Upper lobe of right lung (tissue), 1 donor: Measurements from ENCODE around the gene EFNA5. TPM values are rescaled to one million over a fixed set of nuclear protein-coding genes. Genes with fewer than 3 reads are reported as not detected.

Experiments used
- ATAC-seq: fragments of 200-7000 bp; cut with Tn5 transposase; one replicate; pipeline ENCODE4 v1.9.1; 2020; ENCODE audit warnings: mild to moderate bottlenecking, moderate library complexity
- DNase-seq: peaks from one replicate; pipeline ENCODE4 v3.0.0-alpha.2; 2020
- H3K27ac ChIP-seq: fragments of 200-600 bp; one replicate; pipeline ENCODE4 v1.8.0; 2022
- H3K27me3 ChIP-seq: fragments of 200-600 bp; one replicate; pipeline ENCODE4 v1.8.0; 2022; ENCODE audit warnings: mild to moderate bottlenecking
- H3K36me3 ChIP-seq: fragments of 200-600 bp; one replicate; pipeline ENCODE4 v1.8.0; 2022
- H3K4me1 ChIP-seq: fragments of 200-600 bp; one replicate; pipeline ENCODE4 v1.8.0; 2022
- H3K4me3 ChIP-seq: fragments of 200-600 bp; one replicate; pipeline ENCODE4 v1.8.0; 2022; ENCODE audit warnings: mild to moderate bottlenecking
- H3K9me3 ChIP-seq: fragments of 200-600 bp; one replicate; pipeline ENCODE4 v1.8.0; 2022
- intact Hi-C: fragments of 100-400 bp; cut with DNase I; formaldehyde crosslinking; loops from one replicate; pipeline ENCODE4 v1.11.0; 2022
- total RNA-seq: library from RNA; stranded (reverse); fragmentation: NEBNext Ultra II Directional; extraction: Animal tissue kit (Norgen Biotek cat#: 25700); gene quantifications from one replicate; pipeline ENCODE4 v1.2.1, GENCODE V29; 2021
- TF ChIP-seq, protein P1 (sequence below): fragments of 200-600 bp; IDR thresholded peaks from one replicate; pipeline ENCODE4 v1.8.0; 2022; ENCODE audit warnings: antibody characterized with exemption
- donor health status: DM: no; HTN: yes; CAD: no; lungs with severe emphysema.

Gene EFNA5
- total RNA-seq, 1 donor from 2014 or later, result 12.0 TPM

DNA sequence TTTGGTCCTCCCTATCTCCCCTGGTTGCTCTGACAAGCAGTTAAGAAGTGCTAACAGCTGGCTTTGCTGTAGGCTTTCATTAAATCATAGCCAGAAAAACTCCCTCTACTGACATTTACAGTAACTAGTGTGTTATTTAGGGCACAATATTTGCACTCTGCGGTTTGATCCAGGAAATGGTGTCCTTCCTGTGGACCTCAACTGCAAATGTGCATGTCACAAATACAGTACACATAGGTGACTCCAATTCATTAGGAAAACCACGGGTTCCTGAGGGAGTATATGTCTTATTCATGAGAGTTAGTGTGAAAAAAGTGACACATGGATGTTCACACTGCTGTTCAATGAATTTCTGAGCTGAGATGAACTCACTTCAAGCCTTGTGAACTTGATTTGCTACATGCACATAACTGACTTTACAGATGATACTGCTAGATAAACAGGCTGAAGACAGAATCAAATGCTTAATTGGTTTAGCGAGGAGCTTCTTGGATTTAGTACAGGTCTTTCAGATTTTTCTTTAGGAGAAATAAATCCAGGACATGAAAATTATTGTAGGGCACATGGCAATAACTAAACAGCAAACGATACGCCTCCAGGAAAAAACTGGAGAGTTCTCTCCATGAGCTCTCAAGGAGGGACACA, 281.5 kb downstream of the EFNA5 start:
- Histone ChIP-seq H3K9me3 (no peaks in the 10 kb centered on the region), H3K36me3 (no peaks in the 10 kb centered on the region), H3K27me3 (no peaks in the 10 kb centered on the region), H3K4me3 (no peak overlapping the region), H3K27ac (no peak overlapping the region), H3K4me1 (peaks cover 27% of the 10 kb centered on the region)
- intact Hi-C loops, result no loop called here
- TF ChIP-seq, protein P1, sequence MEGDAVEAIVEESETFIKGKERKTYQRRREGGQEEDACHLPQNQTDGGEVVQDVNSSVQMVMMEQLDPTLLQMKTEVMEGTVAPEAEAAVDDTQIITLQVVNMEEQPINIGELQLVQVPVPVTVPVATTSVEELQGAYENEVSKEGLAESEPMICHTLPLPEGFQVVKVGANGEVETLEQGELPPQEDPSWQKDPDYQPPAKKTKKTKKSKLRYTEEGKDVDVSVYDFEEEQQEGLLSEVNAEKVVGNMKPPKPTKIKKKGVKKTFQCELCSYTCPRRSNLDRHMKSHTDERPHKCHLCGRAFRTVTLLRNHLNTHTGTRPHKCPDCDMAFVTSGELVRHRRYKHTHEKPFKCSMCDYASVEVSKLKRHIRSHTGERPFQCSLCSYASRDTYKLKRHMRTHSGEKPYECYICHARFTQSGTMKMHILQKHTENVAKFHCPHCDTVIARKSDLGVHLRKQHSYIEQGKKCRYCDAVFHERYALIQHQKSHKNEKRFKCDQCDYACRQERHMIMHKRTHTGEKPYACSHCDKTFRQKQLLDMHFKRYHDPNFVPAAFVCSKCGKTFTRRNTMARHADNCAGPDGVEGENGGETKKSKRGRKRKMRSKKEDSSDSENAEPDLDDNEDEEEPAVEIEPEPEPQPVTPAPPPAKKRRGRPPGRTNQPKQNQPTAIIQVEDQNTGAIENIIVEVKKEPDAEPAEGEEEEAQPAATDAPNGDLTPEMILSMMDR, result peak; percentile 11
- peak; percentile 67 for ATAC-seq
- DNase-seq, result no peak

DNA sequence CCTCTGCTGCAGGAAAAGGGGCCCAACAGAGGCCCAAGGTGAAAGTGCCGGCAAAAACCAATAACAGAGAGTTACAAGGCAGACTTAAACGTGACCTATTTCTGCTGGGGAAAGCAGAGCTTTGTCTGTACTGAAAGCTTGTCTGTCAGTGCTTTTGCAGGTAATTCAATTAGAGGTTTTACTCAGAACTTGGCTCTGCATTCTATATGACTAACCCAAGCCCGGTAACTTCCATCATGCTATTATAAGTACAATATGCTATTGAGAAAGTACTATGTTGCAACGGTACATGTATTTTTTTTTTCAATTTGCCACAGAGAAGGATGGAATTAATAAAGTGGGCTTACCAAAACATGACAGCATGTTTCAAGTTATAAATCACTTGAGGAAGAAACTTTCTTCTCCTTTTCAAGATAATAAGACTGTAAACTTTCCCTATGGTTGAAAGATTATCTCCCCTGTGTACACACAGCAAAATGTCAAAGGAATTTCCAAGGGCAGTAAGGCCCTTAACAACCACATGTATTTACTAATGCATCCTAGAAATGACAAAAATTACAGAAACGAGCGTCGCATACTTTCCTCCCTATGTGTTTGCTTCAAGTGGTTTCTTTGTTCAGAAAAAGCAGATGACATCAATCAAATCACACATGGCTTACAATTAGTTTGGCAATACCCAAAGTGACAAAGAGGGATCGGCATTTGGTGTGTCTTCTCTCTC, 282.4 kb downstream of the EFNA5 start:
- no peak overlapping the region for H3K4me3 ChIP-seq
- intact Hi-C loops, result no loop called here
- H3K27me3 ChIP-seq, result no peaks in the 10 kb centered on the region
- peaks cover 27% of the 10 kb centered on the region for H3K4me1 ChIP-seq
- no peaks in the 10 kb centered on the region for H3K9me3 ChIP-seq
- H3K36me3 ChIP-seq, result no peaks in the 10 kb centered on the region
- DNase-seq (no peak), ATAC-seq (peak; percentile 34)
- TF ChIP-seq, protein P1, result no peak
- H3K27ac ChIP-seq, result peak overlapping the region; percentile 45

DNA sequence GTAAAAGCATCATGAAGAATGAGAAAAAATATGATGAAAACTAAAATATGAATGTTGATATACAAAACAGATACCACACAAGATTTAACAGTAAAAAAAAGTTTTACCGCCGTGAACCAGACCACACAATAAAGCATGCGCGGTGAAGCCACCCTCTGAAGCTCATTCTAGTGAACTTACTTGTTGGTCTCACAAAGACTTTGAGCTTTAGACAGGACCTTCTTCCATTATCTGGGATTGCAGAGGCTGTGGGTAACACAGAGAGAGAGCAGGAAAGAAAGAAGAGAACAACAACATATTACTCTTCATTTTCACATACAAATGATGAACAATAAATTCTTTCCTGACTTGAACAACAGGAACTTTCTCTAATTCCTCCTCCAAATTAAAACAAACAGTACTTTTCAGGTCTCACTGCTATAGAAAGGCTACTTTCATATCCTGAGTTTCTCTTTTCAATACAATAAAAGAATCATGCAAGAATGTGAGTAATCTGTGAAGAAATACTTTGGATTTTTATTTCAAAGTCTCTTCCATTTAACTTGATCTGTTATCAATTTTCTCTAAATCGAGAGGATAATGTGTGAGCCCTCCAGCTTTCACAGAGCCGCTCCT, 283.1 kb downstream of the EFNA5 start:
- peak overlapping the region; percentile 45 for H3K27ac ChIP-seq
- ATAC-seq, result no peak
- intact Hi-C loops, result no loop called here
- H3K9me3 ChIP-seq, result no peaks in the 10 kb centered on the region
- TF ChIP-seq, protein P1, result no peak
- no peaks in the 10 kb centered on the region for H3K36me3 ChIP-seq
- no peaks in the 10 kb centered on the region for H3K27me3 ChIP-seq
- H3K4me1 ChIP-seq, result peaks cover 27% of the 10 kb centered on the region
- H3K4me3 ChIP-seq, result no peak overlapping the region
- no peak for DNase-seq

DNA sequence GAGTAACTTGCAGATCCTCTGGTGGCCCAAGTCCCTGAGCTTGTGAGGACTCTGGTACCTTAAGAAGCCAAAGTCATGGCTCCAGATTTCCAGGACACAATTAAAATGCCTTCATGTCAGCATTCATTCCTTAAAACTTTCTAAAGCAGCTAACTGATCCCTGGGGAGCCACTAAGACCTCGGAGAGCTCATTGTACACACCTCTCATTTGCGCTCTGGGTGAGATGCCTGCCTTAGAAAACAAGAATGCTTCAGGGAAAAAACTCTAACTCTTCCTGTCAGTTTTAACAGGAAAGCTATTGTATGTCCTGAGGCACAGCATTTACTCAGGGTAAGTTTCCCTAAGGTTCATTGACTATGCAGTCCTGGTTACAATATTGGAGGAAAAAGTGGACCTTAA, 285.0 kb downstream of the EFNA5 start:
- ATAC-seq (no peak), DNase-seq (no peak)
- Histone ChIP-seq H3K27ac (no peak overlapping the region), H3K4me1 (peaks cover 27% of the 10 kb centered on the region), H3K27me3 (no peaks in the 10 kb centered on the region), H3K9me3 (no peaks in the 10 kb centered on the region), H3K4me3 (no peak overlapping the region), H3K36me3 (no peaks in the 10 kb centered on the region)
- TF ChIP-seq, protein P1, result no peak
- intact Hi-C loops, result no loop called here

DNA sequence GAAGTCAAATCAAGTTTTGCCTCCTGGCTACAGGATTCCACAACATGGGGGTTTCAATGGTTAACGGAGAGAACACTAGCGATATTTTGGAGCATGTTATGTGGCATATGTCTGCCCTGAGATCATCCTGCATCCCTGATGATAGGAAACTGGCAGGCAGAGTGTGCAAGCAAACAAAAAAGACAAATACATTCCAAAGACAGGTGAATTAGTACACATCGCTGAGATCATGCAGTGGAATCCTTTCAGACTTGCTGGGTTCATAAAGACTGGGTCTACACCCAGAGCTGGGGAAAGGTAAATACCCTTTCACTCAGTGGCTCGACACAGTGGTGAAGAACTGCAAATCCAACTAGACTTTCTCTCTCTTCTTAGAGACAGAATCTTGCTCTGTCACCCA, 286.5 kb downstream of the EFNA5 start:
- DNase-seq, result no peak
- H3K9me3 ChIP-seq, result no peaks in the 10 kb centered on the region
- peaks cover 19% of the 10 kb centered on the region for H3K4me1 ChIP-seq
- no peak for ATAC-seq
- H3K4me3 ChIP-seq, result no peak overlapping the region
- H3K27me3 ChIP-seq, result no peaks in the 10 kb centered on the region
- H3K36me3 ChIP-seq, result no peaks in the 10 kb centered on the region
- TF ChIP-seq, protein P1, result no peak
- intact Hi-C loops, result no loop called here
- no peak overlapping the region for H3K27ac ChIP-seq
